ENCODE measurements around the gene ATXN1. TPM values are rescaled to one million over a fixed set of nuclear protein-coding genes. Genes with fewer than 3 reads are reported as not detected.

ATXN1 gene
- total RNA-seq, 1 experiment from 2014 or later, result 8.1 TPM

DNA sequence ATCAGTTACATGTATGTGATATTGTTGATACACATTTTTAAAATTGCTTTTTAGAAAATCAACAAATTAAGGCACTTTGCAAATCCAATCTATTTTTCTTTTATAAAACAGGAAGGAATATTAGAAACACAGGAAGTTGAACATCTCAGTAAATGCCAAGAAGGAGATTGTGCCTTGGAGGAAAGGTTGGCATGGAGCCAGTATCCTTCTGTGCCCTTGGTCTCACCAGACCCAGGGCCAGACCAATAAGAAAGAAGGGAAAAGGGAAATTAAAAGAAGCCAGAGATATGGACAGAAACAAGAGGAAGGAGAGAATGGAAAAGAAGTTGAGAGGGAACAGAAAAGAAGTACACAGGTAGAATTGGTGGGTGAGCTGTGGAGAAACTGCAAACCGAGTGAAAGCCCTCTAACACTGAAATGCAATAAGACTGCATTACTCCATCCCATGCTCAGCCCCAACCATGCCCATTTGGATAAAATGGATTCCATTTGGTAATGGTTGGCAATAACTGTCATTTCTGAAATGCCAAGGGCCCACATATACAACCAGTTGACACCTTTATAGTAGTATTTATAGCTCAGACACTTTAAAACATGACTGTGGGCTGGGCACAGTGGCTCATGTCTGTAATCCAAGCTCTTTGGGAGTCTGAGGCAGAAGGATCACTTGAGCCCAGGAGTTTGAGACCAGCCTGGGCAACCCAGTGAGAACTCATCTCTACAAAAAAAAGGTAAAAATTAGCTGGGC lies 389.1 kb downstream of the ATXN1 start:
- TF ChIP-seq NR1H2 (CRISPR knock-in tag; IDR thresholded peaks at IDR 0.05) (no peak), MYBL2 (CRISPR knock-in tag; IDR thresholded peaks at IDR 0.05) (no peak), ZNF416 (CRISPR knock-in tag; IDR thresholded peaks at IDR 0.05) (no peak), TEAD1 (CRISPR knock-in tag; IDR thresholded peaks at IDR 0.05) (no peak), RELA (CRISPR knock-in tag; IDR thresholded peaks at IDR 0.05; ENCODE audit: borderline replicate concordance) (no peak), ZNF512 (CRISPR knock-in tag; IDR thresholded peaks at IDR 0.05; ENCODE audit: borderline replicate concordance) (no peak), ZNF317 (CRISPR knock-in tag; IDR thresholded peaks at IDR 0.05; ENCODE audit: borderline replicate concordance, low read depth) (no peak), NR2C2 (CRISPR knock-in tag; IDR thresholded peaks at IDR 0.05) (no peak)
- TF ChIP-seq, protein P1, sequence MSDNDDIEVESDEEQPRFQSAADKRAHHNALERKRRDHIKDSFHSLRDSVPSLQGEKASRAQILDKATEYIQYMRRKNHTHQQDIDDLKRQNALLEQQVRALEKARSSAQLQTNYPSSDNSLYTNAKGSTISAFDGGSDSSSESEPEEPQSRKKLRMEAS (CRISPR knock-in tag; IDR thresholded peaks at IDR 0.05), result no peak
- TF ChIP-seq, protein P2, sequence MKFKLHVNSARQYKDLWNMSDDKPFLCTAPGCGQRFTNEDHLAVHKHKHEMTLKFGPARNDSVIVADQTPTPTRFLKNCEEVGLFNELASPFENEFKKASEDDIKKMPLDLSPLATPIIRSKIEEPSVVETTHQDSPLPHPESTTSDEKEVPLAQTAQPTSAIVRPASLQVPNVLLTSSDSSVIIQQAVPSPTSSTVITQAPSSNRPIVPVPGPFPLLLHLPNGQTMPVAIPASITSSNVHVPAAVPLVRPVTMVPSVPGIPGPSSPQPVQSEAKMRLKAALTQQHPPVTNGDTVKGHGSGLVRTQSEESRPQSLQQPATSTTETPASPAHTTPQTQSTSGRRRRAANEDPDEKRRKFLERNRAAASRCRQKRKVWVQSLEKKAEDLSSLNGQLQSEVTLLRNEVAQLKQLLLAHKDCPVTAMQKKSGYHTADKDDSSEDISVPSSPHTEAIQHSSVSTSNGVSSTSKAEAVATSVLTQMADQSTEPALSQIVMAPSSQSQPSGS (CRISPR knock-in tag; IDR thresholded peaks at IDR 0.05; ENCODE audit: borderline replicate concordance, low read depth), result no peak
- ChIA-PET CTCF (no interaction called here), POLR2A (no interaction called here)
- H3K4me3 Mint-ChIP-seq, result no peak overlapping the region
- no peaks in the 10 kb centered on the region for H3K9me3 Mint-ChIP-seq
- H3K27ac Mint-ChIP-seq, result no peak overlapping the region
- H3K36me3 Mint-ChIP-seq, result no peaks in the 10 kb centered on the region
- peaks cover 14% of the 10 kb centered on the region for H3K4me1 Mint-ChIP-seq
- H3K27me3 Mint-ChIP-seq (ENCODE audit: low read depth), result no peaks in the 10 kb centered on the region
- ATAC-seq (no peak), DNase-seq (ENCODE audit: low spot score) (no peak)

- H3K4me1 Mint-ChIP-seq, result peaks cover 14% of the 10 kb centered on the region
- ATAC-seq (no peak), DNase-seq (ENCODE audit: low spot score) (no peak)
- H3K27ac Mint-ChIP-seq, result no peak overlapping the region
- CTCF ChIA-PET, result no interaction called here
- TF ChIP-seq, protein P3, sequence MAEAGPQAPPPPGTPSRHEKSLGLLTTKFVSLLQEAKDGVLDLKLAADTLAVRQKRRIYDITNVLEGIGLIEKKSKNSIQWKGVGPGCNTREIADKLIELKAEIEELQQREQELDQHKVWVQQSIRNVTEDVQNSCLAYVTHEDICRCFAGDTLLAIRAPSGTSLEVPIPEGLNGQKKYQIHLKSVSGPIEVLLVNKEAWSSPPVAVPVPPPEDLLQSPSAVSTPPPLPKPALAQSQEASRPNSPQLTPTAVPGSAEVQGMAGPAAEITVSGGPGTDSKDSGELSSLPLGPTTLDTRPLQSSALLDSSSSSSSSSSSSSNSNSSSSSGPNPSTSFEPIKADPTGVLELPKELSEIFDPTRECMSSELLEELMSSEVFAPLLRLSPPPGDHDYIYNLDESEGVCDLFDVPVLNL (CRISPR knock-in tag; IDR thresholded peaks at IDR 0.05; ENCODE audit: borderline replicate concordance, low read depth), result no peak
- TF ChIP-seq HMGA2 (CRISPR knock-in tag; IDR thresholded peaks at IDR 0.05), result 0 out of 2 replicates have a peak, but pooled peaks have one; percentile 35
- no peaks in the 10 kb centered on the region for H3K36me3 Mint-ChIP-seq
- no peaks in the 10 kb centered on the region for H3K9me3 Mint-ChIP-seq
- POLR2A ChIA-PET, result no interaction called here
- H3K4me3 Mint-ChIP-seq, result no peak overlapping the region
- no peaks in the 10 kb centered on the region for H3K27me3 Mint-ChIP-seq (ENCODE audit: low read depth)
Measured at GRCh38 chr6:16371401-16371800, 389.9 kb downstream of the ATXN1 start.

- CTCF ChIA-PET, result no interaction called here
- no peak for DNase-seq (ENCODE audit: low spot score)
- Mint-ChIP-seq H3K4me3 (no peak overlapping the region), H3K4me1 (peaks cover 14% of the 10 kb centered on the region), H3K9me3 (no peaks in the 10 kb centered on the region), H3K27me3 (ENCODE audit: low read depth) (no peaks in the 10 kb centered on the region), H3K27ac (no peak overlapping the region), H3K36me3 (no peaks in the 10 kb centered on the region)
- TF ChIP-seq ZNF263 (CRISPR knock-in tag; IDR thresholded peaks at IDR 0.05; ENCODE audit: low read depth) (no peak), NR2C2 (CRISPR knock-in tag; IDR thresholded peaks at IDR 0.05) (no peak), JAZF1 (CRISPR knock-in tag; IDR thresholded peaks at IDR 0.05) (no peak)
- POLR2A ChIA-PET, result interaction anchor here (0.6 kb wide), 1 partner anchor 9 kb away, joined by 5 read pairs; no protein-coding TSS in a partner anchor
- ATAC-seq, result no peak
Measured at GRCh38 chr6:16370943-16371342, 390.3 kb downstream of the ATXN1 start.

DNA sequence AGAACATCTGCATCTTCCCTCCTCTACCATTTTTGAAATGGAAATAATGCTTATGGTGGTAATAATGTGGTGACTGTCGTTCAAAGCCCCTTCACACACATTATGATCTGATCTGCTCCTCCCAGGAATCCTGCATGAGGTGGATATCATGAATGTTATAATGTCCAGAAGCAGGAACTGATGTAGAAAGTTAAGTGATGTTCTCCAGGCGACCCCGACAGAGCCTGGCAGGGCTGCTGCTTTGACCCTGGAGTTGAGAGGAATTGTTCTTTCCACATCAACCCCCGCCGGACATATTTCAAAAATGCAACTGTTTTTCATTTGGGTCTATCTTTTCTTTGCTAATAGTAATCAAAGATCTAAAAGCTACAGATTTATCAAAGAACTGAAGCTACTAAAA lies 391.3 kb downstream of the ATXN1 start:
- no peaks in the 10 kb centered on the region for H3K27me3 Mint-ChIP-seq (ENCODE audit: low read depth)
- ATAC-seq (no peak), DNase-seq (ENCODE audit: low spot score) (no peak)
- H3K36me3 Mint-ChIP-seq, result no peaks in the 10 kb centered on the region
- no peaks in the 10 kb centered on the region for H3K9me3 Mint-ChIP-seq
- TF ChIP-seq NFE2L1 (CRISPR knock-in tag; IDR thresholded peaks at IDR 0.05), result no peak
- peaks cover 11% of the 10 kb centered on the region for H3K4me1 Mint-ChIP-seq
- ChIA-PET CTCF (no interaction called here), POLR2A (no interaction called here)
- H3K27ac Mint-ChIP-seq, result no peak overlapping the region
- H3K4me3 Mint-ChIP-seq, result no peak overlapping the region

All from WTC11 (cell line).